SK-N-SH treated with all-trans-retinoic acid at 6 μM for 48 hours (cell line): ENCODE data around the gene FANCE.

Source experiments
- CSDC2 ChIP-seq: fragments of 250-450 bp; sonication (Bioruptor Pico); IDR thresholded peaks from 2 replicates; pipeline ENCODE4 v1.5.0; 2020; ENCODE audit warnings: mild to moderate bottlenecking, moderate library complexity
- RARB ChIP-seq: fragments of 250-450 bp; sonication (Bioruptor Pico); IDR thresholded peaks from 2 replicates; pipeline ENCODE4 v1.8.0; 2021; ENCODE audit warnings: mild to moderate bottlenecking, moderate library complexity

GRCh38 chr6:35508027-35508426 lies 55.9 kb downstream of the FANCE start:
- TF ChIP-seq RARB = no peak
- TF ChIP-seq CSDC2 (CRISPR knock-in tag) = no peak
